Amniotic epithelial cell (primary cell): Measurements from ENCODE around the gene RBM20.
"Not testable (repeated sequence)": the region's sequence is repeated elsewhere in the genome, so short reads cannot be mapped to it uniquely, and the experiment has no call there.

ENCODE experiments used
- DNase-seq: peaks from one replicate; pipeline ENCODE4 v3.0.0-alpha.2; 2010; ENCODE audit warnings: low read depth

The RBM20 gene

DNA sequence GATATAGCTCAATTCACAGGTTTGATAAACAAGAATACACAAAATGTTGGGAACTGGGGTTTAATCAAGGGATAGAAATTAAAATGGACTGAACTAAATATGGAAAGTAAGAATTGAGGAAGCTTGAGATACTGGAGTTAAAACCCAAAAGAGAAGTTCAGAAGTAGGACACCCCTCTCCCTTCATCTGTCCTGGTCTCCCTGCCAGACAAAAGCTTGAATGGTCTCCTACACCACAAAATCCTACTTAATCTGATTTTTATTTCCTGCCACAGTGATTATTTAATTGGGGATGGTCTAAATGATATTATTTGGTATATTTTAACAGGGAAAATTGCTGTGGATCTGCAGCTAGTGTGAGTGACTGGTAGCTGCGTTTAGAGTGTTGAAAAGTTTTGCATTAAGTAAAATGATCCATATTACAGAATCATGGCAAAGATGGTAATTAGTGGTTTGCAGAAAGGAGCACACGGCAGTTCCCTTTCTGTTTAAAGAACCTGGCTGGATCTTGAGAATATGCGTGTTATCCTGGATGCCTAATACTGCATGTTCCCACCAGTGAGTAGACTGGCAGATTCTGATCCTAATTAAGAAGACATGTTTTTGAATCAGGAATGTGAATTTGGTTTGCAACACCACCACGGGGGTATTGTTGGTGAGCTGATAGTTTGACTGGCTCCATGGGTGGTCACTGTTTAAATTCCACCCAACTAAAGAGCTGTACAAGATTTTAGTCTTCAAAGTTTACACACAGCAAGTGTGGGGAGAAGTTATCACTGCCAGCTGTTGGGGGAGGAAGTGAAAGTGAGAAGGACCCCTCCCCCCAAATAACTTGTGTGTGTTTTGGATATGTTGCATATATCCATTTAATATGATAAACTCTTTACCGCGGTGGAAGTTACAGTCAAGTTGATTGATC is 5.5 kb downstream of the RBM20 start:
- DNase-seq, result no peak

DNA sequence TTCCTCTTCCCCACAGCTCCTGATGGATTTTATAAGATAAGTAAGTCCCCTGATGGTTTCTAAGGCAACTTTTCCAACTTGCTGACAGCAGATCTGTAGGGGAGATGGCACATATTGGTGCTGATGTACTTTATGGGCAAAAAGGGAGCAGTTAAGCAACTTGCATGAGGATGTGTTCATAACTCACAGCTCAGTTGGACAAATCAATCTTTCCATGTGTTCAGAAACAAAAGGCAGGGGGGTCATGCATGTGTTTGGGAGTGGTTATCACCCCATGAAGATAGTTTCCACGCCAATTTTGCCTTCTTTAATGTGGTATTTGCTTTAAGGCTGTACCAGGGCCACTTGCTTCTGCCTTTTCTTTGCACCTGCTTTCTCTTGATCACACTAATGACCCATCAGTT is 6.1 kb downstream of the RBM20 start:
- no peak for DNase-seq

GRCh38 chr10:110651044-110651958 is 7.2 kb downstream of the RBM20 start:
- peak; percentile 21 for DNase-seq

DNA sequence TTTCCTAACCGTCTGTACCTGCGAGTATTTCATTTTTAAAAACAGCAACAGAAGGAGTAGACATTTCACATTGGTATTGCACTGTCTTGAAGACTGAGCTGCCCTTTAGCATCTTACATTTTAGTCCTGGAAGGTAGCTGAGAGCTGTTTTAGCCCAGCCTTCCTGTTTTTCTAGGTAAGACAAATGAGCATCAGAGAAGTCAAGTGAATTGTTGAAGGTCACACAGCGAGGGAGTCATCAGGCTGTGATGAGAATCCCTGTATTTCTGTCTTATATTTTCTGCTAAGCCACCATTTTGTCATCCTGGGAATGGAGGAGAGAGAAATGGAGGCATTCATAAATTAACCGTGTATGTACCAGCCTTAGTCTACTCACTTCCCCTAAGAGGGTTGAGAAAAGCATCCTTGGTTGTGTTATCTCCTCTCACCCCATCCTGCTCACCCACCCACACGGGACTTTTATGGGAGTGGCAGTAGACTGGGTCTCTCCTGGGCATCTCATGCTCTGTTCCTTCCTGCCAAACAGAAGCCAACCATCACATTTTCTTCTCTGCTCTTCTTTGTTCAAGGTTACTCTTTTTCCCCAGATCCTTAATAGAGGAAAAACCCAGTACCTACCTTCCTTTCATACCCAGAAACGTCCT is 8.5 kb downstream of the RBM20 start:
- no peak for DNase-seq

GRCh38 chr10:110655320-110655719 is 11.2 kb downstream of the RBM20 start:
- DNase-seq, result no peak

DNA sequence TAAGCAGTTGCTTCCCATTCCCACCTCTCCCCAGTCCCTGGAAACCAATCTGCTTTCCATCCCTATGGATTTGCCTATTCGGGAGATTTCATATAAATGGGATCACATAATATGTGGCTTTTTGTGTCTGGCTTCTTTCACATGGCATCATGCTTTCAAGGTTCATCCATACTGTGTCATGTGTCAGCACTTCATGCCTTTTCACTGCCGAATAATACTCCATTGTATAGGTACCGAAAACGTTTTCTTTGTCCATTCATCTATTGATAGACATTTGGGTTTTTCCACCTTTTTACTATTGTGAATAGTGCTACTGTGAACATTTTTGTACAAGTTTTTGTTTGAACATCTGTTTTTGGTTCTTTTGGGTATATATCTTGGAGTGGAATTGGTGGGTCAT is 12.5 kb downstream of the RBM20 start:
- DNase-seq, result no peak

GRCh38 chr10:110657973-110658691 is 14.0 kb downstream of the RBM20 start:
- DNase-seq, result no peak

- DNase-seq, result no peak
Observed at GRCh38 chr10:110659558-110659957, 15.4 kb downstream of the RBM20 start.

DNA sequence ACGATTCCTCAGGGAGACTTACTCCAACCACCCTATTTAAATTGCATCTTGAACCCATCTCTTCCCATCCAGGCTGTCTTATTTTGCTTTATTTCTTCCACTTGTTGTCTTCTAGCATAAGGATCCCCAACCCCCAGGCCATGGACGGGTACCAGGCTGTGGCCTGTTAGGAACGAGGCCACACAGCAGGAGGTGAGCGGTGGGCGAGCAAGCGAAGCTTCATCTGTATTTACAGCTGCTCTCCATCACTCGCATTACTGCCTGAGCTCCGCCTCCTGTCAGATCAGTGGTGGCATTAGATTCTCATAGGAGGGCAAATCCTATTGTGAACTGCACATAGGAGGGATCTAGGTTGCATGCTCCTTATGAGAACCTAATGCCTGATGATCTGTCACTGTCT is 16.2 kb downstream of the RBM20 start:
- not testable (repeated sequence) for DNase-seq

DNA sequence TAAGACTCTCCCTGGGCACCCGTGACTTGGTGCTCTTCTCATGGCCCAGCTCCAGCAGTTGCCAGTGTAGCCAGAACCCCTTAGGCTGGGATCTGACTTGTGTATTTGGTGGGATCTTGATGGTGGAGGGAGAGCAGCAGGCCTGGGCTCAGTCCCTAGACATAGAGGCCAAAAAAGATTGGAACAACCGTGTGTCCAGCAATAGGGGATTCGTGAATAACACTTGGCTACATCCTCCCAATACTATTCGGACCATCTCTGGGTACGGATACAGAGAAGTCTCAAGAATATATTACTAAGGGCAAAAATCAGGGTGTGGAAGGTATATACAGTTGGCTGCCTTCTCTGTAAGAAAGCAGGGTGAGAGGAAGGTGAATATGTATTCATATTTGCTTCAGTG is 17.2 kb downstream of the RBM20 start:
- no peak for DNase-seq

DNA sequence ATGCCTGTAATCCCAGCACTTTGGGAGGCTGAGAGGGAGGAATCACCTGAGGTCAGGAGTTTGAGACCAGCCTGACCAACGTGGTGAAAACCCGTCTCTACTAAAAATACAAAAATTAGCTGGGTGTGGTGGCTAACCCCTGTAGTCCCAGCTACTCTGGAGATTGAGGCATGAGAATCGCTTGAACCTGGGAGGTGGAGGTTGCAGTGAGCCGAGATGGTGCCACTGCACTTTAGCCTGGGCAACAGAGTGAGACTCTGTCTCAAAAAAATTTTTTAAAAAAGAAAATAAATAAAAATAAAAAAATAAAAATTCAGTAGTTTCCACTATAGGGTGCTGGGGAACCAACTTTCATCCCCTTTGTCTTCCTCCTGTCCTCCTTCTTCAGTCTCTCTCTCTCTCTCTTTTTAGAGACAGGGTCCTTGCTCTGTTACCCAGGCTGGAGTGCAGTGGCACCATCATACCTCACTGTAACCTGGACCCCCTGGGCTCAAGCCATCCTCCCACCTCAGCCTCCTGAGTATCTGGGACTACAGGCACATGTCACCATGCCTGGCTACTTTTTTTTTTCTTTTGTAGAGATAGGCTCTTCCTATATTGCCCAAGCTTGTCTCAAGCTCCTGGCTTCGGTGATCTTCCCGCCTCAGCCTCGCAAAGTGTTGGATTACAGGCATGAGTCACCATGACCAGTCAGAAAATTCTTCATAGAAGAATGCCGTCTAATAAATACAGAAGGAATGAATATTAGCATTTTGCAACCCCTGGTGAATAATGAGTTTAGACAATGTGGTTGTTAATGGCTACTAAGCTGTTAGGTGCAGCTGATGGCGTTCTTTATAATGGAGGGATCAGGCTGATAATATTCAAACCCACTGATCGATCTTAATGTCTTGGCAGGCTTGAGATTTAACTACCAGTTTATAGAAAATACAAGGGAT is 20.6 kb downstream of the RBM20 start:
- peak; percentile 95 for DNase-seq

GRCh38 chr10:110666259-110666658 is 22.1 kb downstream of the RBM20 start:
- not testable (repeated sequence) for DNase-seq

GRCh38 chr10:110666673-110667072 is 22.5 kb downstream of the RBM20 start:
- no peak for DNase-seq

DNA sequence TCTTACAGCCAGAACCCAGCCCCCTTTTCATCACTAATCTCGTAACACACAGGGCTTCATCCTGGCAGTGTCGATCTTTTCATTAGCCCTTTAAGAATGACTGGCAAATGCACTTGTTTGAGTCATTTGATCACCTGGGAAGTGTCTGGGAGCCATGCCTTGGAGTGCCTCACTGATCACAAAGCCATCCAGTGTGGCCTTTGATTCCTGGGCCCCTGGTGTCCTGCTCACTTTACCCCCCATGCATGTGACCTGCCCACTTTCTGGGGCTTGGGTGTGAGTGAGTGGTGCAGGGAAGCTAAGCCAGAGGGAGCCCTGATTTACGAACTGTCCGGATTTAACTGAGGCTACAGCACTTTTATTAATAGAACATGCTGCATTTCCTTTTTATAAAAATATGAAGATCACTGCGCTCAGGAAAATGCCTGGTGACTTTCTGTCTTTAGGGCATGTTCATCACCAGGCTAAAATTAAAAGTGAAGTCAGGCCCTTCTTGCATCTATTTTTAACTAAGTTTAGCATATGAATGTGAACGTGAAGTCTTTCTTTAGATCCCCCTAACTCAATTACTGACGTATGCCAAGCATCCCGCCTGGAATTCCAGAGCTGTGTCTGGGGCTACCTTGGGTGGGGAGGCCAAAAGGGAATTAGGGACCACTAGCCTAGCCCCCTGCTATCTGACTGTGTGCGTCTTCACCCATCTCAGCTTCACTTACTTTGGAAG is 23.6 kb downstream of the RBM20 start:
- DNase-seq, result no peak

DNA sequence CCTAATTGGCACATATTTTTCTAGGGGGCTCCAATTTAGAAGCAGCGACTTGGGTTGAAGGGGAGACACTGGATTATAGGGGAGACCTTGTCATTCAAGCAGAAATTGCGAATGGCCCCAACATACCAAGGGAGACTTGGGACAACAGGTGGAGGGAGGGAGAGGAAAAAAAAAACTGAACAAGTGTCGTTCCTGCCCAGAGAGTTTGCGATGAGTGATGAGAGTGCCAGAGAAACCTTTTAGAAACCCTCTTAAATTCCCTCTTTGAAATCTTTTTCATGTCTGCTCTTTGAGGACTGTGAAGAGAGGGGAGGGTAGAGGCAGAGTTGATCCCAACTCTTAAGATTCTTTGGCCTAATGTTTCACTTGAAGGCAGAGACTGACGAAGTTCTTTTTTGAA is 24.3 kb downstream of the RBM20 start:
- DNase-seq, result no peak

DNA sequence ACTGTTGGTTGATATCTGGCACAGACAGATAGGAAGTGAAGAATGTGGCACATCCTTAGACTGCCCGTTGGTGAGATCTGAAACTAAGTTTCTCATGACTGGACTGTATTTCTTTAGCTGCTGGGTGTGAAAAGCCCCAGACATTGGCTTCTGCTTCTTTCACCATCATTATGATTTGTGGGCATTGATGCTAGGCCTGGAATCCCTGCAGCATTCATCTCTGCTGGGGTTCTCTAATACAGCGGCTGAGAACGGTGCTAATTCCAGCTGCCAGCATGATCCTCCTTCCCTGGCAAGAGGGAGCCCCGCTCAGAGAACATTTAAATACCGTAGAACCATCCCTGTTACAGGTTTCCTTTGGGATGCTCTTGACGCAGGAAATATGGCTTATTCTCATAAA is 26.2 kb downstream of the RBM20 start:
- DNase-seq, result no peak

GRCh38 chr10:110671788-110672579 is 27.8 kb downstream of the RBM20 start:
- peak; percentile 48 for DNase-seq

GRCh38 chr10:110672580-110672919 is 28.4 kb downstream of the RBM20 start:
- DNase-seq, result no peak

DNA sequence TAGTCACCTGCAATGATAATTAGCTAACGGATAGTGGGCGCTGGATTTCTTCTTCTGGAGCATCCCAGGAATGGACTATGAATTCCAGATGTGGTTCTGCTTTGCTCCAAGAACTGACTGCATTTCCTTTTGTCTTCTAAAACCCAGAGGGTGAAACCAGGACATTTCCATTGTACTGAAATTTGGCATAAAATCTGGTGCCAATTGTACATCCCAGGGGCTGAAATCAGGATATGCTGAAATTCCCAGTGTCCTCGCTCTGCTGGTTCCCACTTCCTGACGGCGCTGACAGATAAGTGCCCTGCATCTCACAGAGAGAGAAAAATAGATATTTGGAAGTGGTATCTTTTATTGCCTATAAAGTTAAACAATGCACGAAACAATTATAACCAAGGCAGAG is 31.9 kb downstream of the RBM20 start:
- no peak for DNase-seq
